NCI-H146 treated with DMSO at 0.1 percent for 48 hours (cell line): ENCODE results near the gene MMP11.

ENCODE experiments used
- DNase-seq: peaks from one replicate; lab custom pipeline; 2025; ENCODE audit not compliant: unreplicated experiment; lab: John Stamatoyannopoulos, UW

The MMP11 gene

DNA sequence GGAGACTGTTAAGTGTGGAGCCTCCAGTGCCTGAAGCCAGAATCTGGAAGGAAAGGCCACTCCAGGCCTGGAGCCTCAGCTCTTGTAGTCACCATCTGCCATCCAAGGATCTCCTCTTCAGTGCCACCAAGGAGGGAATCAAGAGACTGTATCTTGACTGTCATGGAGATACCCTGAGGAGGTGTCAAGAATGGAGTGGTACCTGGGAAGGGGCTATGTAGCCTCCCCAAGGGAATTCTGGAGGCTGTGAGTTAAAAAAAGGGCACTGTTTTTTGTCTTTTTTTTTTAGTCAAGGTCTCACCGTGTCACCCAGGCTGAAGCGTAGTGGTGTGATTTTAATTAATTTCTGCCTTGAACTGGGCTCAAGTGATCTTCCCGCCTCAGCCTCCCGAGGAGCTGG lies 13.1 kb upstream of the MMP11 start:
- no peak for DNase-seq

DNA sequence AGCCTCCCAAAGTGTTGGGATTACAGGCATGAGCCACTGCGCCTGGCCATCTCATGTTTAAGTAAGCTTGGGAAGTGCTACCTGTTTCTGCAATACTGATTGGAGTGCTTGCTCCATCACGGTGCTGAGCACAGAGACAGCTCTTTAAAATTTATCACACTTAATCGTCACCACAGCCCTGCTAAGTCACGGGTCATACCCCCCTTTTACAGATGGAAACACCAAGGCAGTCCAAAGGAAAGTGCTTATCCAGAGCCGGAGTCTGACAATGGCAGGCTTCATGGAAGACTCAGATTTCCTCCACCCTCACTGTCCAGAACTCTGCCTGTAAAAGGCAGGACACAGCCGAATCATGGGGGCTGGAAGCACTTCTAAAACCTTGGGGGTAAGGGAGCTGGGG lies 12.6 kb upstream of the MMP11 start:
- no peak for DNase-seq

GRCh38 chr22:23762842-23763578 lies 9.6 kb upstream of the MMP11 start, which contains the start of gene C22orf15:
TSS of gene C22orf15 (plus strand) at chr22:23762990. CDS start at chr22:23763307, 317 bp downstream.
- DNase-seq: no peak

DNA sequence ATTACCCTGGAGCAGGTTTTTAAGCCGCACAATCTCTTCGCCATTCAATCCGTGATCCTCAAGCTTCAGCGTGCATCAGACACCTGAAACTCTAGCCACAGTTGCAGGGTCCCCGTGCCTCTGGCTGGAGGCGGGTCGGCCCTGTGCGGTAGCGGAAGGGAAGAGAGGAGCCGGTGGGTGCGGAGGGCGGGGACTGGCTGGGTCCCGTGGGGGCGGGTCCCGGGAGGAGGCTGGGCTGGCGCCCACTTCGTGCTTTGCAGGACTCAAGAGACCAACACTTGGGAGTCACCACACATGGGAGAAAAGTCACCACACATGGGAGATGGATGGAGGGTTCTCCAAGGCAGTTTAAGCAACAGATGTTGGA lies 9.1 kb upstream of the MMP11 start:
- no peak for DNase-seq

DNA sequence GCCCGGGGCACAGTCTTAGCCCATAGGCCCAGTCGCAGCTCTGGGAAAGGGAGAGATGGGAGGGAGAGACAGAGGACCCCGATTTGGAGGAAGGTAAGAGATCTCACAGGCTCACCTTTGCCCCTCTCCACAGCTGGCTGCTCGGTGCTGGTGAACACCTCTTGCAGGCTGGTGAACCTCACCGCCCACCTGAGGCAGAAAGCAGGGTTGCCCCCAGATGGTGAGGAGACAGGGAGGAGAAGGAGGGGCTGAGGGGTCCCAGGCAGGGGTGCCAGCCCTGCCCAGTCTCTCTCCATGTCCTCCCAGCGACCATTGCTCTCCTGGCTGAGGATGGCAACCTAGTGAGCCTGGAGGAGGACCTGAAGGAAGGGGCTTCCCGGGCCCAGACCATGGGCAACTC lies 8.7 kb upstream of the MMP11 start:
- no peak for DNase-seq

- no peak for DNase-seq
These were observed 7.5 kb upstream of the MMP11 start for GRCh38 chr22:23764899-23765881.

GRCh38 chr22:23767303-23767672 lies 5.4 kb upstream of the MMP11 start:
- DNase-seq: no peak

- DNase-seq: peak; percentile 50
These were observed 4.7 kb upstream of the MMP11 start, which contains the start of gene CHCHD10 for GRCh38 chr22:23767673-23768548. TSS of gene CHCHD10 (minus strand) at chr22:23767972. CDS start at chr22:23767874, 98 bp downstream.

GRCh38 chr22:23769321-23769965 lies 3.2 kb upstream of the MMP11 start:
- DNase-seq: no peak

GRCh38 chr22:23772315-23772648 lies 367 bp upstream of the MMP11 start:
- no peak for DNase-seq

- no peak for DNase-seq
These were observed 949 bp downstream of the MMP11 start for GRCh38 chr22:23773483-23774113.

- no peak for DNase-seq
These were observed 1.7 kb downstream of the MMP11 start for GRCh38 chr22:23774114-23774921.

- DNase-seq: no peak
These were observed 2.3 kb downstream of the MMP11 start for GRCh38 chr22:23774922-23775436.

- DNase-seq: no peak
These were observed 3.2 kb downstream of the MMP11 start for GRCh38 chr22:23775779-23776375.

GRCh38 chr22:23777776-23778576 lies 5.3 kb downstream of the MMP11 start:
- DNase-seq: no peak

- no peak for DNase-seq
These were observed 5.9 kb downstream of the MMP11 start for GRCh38 chr22:23778577-23778900.

GRCh38 chr22:23779083-23779482 lies 6.4 kb downstream of the MMP11 start:
- DNase-seq: no peak

GRCh38 chr22:23779731-23780130 lies 7.1 kb downstream of the MMP11 start:
- no peak for DNase-seq
